Measurements from ENCODE around the gene PMF1. TPM values are rescaled to one million over a fixed set of nuclear protein-coding genes. Genes with fewer than 3 reads are reported as not detected.

PMF1 gene
- total RNA-seq, 1 donor from 2014 or later: 105 TPM

GRCh38 chr1:156246241-156246780, 33.5 kb downstream of the PMF1 start:
- intact Hi-C loops (cut with micrococcal nuclease): no loop called here
- Mint-ChIP-seq H3K36me3 (ENCODE audit: low read depth) (peaks cover 15% of the 10 kb centered on the region), H3K27ac (peak overlapping the region; percentile 29), H3K9me3 (no peaks in the 10 kb centered on the region), H3K4me1 (ENCODE audit: low read depth) (peaks cover 9% of the 10 kb centered on the region), H3K27me3 (ENCODE audit: insufficient read depth) (no peaks in the 10 kb centered on the region), H3K4me3 (no peak overlapping the region)
- DNase-seq (ENCODE audit: low spot score): no peak

GRCh38 chr1:156246781-156247459, 34.1 kb downstream of the PMF1 start:
- Mint-ChIP-seq H3K27ac (no peak overlapping the region), H3K4me3 (no peak overlapping the region), H3K27me3 (ENCODE audit: insufficient read depth) (no peaks in the 10 kb centered on the region), H3K9me3 (no peaks in the 10 kb centered on the region), H3K4me1 (ENCODE audit: low read depth) (peaks cover 9% of the 10 kb centered on the region), H3K36me3 (ENCODE audit: low read depth) (peaks cover 16% of the 10 kb centered on the region)
- no peak for DNase-seq (ENCODE audit: low spot score)
- intact Hi-C loops (cut with micrococcal nuclease): no loop called here

- Mint-ChIP-seq H3K36me3 (ENCODE audit: low read depth) (peaks cover 22% of the 10 kb centered on the region), H3K4me3 (no peak within 1 kb of the TSS), H3K27me3 (ENCODE audit: insufficient read depth) (no peaks in the 10 kb centered on the region), H3K27ac (peak within 1 kb of the TSS; percentile 44), H3K9me3 (no peaks in the 10 kb centered on the region), H3K4me1 (ENCODE audit: low read depth) (peaks cover 16% of the 10 kb centered on the region)
- intact Hi-C loops (cut with micrococcal nuclease): no loop called here
- DNase-seq (ENCODE audit: low spot score): no peak
Measured at GRCh38 chr1:156247460-156248322, 34.9 kb downstream of the PMF1 start, which contains the start of gene PAQR6. TSS of gene PAQR6 (minus strand) at chr1:156248056. CDS start at chr1:156246731, 1,325 bp downstream.

GRCh38 chr1:156248323-156248683, 35.5 kb downstream of the PMF1 start:
- peak overlapping the region; percentile 44 for H3K27ac Mint-ChIP-seq

GRCh38 chr1:156249593-156249992, 36.8 kb downstream of the PMF1 start:
- Mint-ChIP-seq H3K36me3 (ENCODE audit: low read depth) (peaks cover 31% of the 10 kb centered on the region), H3K4me1 (ENCODE audit: low read depth) (peaks cover 20% of the 10 kb centered on the region), H3K27me3 (ENCODE audit: insufficient read depth) (no peaks in the 10 kb centered on the region), H3K27ac (no peak overlapping the region), H3K4me3 (no peak overlapping the region), H3K9me3 (no peaks in the 10 kb centered on the region)
- intact Hi-C loops (cut with micrococcal nuclease): no loop called here
- no peak for DNase-seq (ENCODE audit: low spot score)

More at GRCh38 chr1:156248323-156248683, 35.5 kb downstream of the PMF1 start:
- DNase-seq (ENCODE audit: low spot score): no peak
- peaks cover 27% of the 10 kb centered on the region for H3K36me3 Mint-ChIP-seq (ENCODE audit: low read depth)
- no peaks in the 10 kb centered on the region for H3K27me3 Mint-ChIP-seq (ENCODE audit: insufficient read depth)
- H3K4me1 Mint-ChIP-seq (ENCODE audit: low read depth): peaks cover 20% of the 10 kb centered on the region
- H3K4me3 Mint-ChIP-seq: no peak overlapping the region
- no peaks in the 10 kb centered on the region for H3K9me3 Mint-ChIP-seq
- intact Hi-C loops (cut with micrococcal nuclease): no loop called here

GRCh38 chr1:156251527-156251926, 38.7 kb downstream of the PMF1 start:
- Mint-ChIP-seq H3K9me3 (no peaks in the 10 kb centered on the region), H3K27ac (no peak overlapping the region), H3K36me3 (ENCODE audit: low read depth) (peaks cover 37% of the 10 kb centered on the region), H3K4me1 (ENCODE audit: low read depth) (peaks cover 11% of the 10 kb centered on the region), H3K4me3 (no peak overlapping the region), H3K27me3 (ENCODE audit: insufficient read depth) (no peaks in the 10 kb centered on the region)
- no peak for DNase-seq (ENCODE audit: low spot score)
- intact Hi-C loops (cut with micrococcal nuclease): no loop called here

GRCh38 chr1:156253634-156254033, 40.8 kb downstream of the PMF1 start:
- Mint-ChIP-seq H3K4me3 (no peak overlapping the region), H3K9me3 (no peaks in the 10 kb centered on the region), H3K27me3 (ENCODE audit: insufficient read depth) (no peaks in the 10 kb centered on the region), H3K4me1 (ENCODE audit: low read depth) (peaks cover 24% of the 10 kb centered on the region), H3K27ac (no peak overlapping the region), H3K36me3 (ENCODE audit: low read depth) (peaks cover 49% of the 10 kb centered on the region)
- intact Hi-C loops (cut with micrococcal nuclease): no loop called here
- no peak for DNase-seq (ENCODE audit: low spot score)

- Mint-ChIP-seq H3K4me3 (no peak overlapping the region), H3K4me1 (ENCODE audit: low read depth) (peaks cover 16% of the 10 kb centered on the region), H3K36me3 (ENCODE audit: low read depth) (peaks cover 58% of the 10 kb centered on the region), H3K9me3 (no peaks in the 10 kb centered on the region), H3K27me3 (ENCODE audit: insufficient read depth) (no peaks in the 10 kb centered on the region), H3K27ac (no peak overlapping the region)
- DNase-seq (ENCODE audit: low spot score): no peak
- intact Hi-C loops (cut with micrococcal nuclease): no loop called here
Measured at GRCh38 chr1:156257711-156258110, 44.9 kb downstream of the PMF1 start.

- H3K36me3 Mint-ChIP-seq (ENCODE audit: low read depth): peaks cover 61% of the 10 kb centered on the region
- H3K9me3 Mint-ChIP-seq: no peaks in the 10 kb centered on the region
- H3K27ac Mint-ChIP-seq: no peak overlapping the region
- no peak for DNase-seq (ENCODE audit: low spot score)
- no peak overlapping the region for H3K4me3 Mint-ChIP-seq
- H3K4me1 Mint-ChIP-seq (ENCODE audit: low read depth): peaks cover 13% of the 10 kb centered on the region
- H3K27me3 Mint-ChIP-seq (ENCODE audit: insufficient read depth): no peaks in the 10 kb centered on the region
- intact Hi-C loops (cut with micrococcal nuclease): no loop called here
Measured at GRCh38 chr1:156258859-156259258, 46.1 kb downstream of the PMF1 start.

- Mint-ChIP-seq H3K36me3 (ENCODE audit: low read depth) (peaks cover 62% of the 10 kb centered on the region), H3K27me3 (ENCODE audit: insufficient read depth) (no peaks in the 10 kb centered on the region), H3K27ac (no peak overlapping the region), H3K9me3 (no peaks in the 10 kb centered on the region), H3K4me3 (no peak overlapping the region), H3K4me1 (ENCODE audit: low read depth) (peaks cover 13% of the 10 kb centered on the region)
- intact Hi-C loops (cut with micrococcal nuclease): no loop called here
- no peak for DNase-seq (ENCODE audit: low spot score)
Measured at GRCh38 chr1:156259805-156260204, 47.0 kb downstream of the PMF1 start.

GRCh38 chr1:156260896-156261295, 48.1 kb downstream of the PMF1 start:
- H3K4me3 Mint-ChIP-seq: no peak overlapping the region
- H3K27me3 Mint-ChIP-seq (ENCODE audit: insufficient read depth): no peaks in the 10 kb centered on the region
- intact Hi-C loops (cut with micrococcal nuclease): no loop called here
- H3K27ac Mint-ChIP-seq: no peak overlapping the region
- peaks cover 67% of the 10 kb centered on the region for H3K36me3 Mint-ChIP-seq (ENCODE audit: low read depth)
- no peak for DNase-seq (ENCODE audit: low spot score)
- peaks cover 13% of the 10 kb centered on the region for H3K4me1 Mint-ChIP-seq (ENCODE audit: low read depth)
- no peaks in the 10 kb centered on the region for H3K9me3 Mint-ChIP-seq

GRCh38 chr1:156262461-156263287, 49.9 kb downstream of the PMF1 start:
- H3K27ac Mint-ChIP-seq: no peak overlapping the region
- intact Hi-C loops (cut with micrococcal nuclease): no loop called here
- DNase-seq (ENCODE audit: low spot score): no peak
- H3K4me3 Mint-ChIP-seq: no peak overlapping the region
- no peaks in the 10 kb centered on the region for H3K27me3 Mint-ChIP-seq (ENCODE audit: insufficient read depth)
- peaks cover 70% of the 10 kb centered on the region for H3K36me3 Mint-ChIP-seq (ENCODE audit: low read depth)
- H3K4me1 Mint-ChIP-seq (ENCODE audit: low read depth): peaks cover 6% of the 10 kb centered on the region
- no peaks in the 10 kb centered on the region for H3K9me3 Mint-ChIP-seq

All from activated T-helper 1 cell treated with anti-CD3 and anti-CD28 coated beads, Interleukin-12 subunit alpha, Interleukin-12 subunit beta, Interleukin-2, Interleukin-4 antibody, amounts not matched to agents 30 ng/mL and 10 ng/mL and 1 ng/mL, durations not matched to agents 14 hours and 24 hours and 36 hours (primary cell).